ENCODE data around the gene DIABLO. TPM values are rescaled to one million over a fixed set of nuclear protein-coding genes. Genes with fewer than 3 reads are reported as not detected.

Gene DIABLO
- total and polyA plus RNA-seq, 3 experiments from 2014 or later: 63.4 to 71.8 (median 64.2) TPM

DNA sequence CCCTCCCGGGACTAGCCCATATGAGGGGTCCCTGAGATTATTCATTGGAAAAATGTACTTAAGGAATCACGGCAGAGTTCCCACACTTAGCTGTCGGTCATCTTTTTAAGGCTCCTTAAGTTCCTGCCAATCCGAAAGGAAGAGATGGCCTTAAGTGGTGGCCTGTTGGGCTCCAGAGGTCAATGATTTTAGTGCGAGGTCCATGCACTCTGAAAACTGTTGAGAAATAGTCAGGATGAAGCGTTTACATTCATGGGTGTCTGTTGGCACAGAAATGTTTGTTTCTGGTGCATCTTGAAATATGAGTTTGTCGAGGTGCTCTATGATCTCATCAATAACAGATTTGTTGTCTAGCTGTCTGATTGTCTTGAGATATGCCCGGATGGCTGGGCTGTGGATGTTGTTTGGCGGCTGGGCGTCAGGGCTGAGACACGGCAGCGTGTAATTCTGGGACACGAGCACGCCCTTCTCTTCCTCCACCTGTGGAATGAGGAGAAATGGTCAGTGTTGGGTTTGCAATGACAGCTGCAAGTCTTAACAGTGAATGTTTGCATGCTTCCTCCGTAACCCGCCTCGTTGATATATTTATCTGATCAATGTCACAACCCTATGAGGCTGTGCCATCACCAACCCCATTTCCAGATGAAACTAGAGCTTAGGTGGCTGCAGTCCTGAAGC lies 53.5 kb downstream of the DIABLO start:
- Mint-ChIP-seq H3K36me3 (no peaks in the 10 kb centered on the region), H3K27me3 (peaks cover 2 to 6% of the 10 kb centered on the region in 2 donors), H3K4me1 (peaks cover under 1 to 5% (median 2%) of the 10 kb centered on the region in 3 donors), H3K27ac (no peak overlapping the region), H3K4me3 (no peak overlapping the region), H3K9me3 (peaks cover 0 to 1% (median 0%) of the 10 kb centered on the region in 5 donors)
- POLR2A ChIA-PET: no interaction called here
- no peaks in the 10 kb centered on the region for H3K9me3 ChIP-seq (ENCODE audit: low read length)
- H3K36me3 ChIP-seq (ENCODE audit: insufficient read depth, low read length): no peaks in the 10 kb centered on the region
- H3K27me3 ChIP-seq (ENCODE audit: insufficient read depth, low read length, poor library complexity, severe bottlenecking): no peaks in the 10 kb centered on the region
- H3K4me3 ChIP-seq (ENCODE audit: low read length): no peak overlapping the region
- H3K4me1 ChIP-seq (ENCODE audit: insufficient read depth, low read length): no peaks in the 10 kb centered on the region
- no peak for DNase-seq
- CTCF ChIA-PET: no interaction called here
- no peak overlapping the region for H3K27ac ChIP-seq (ENCODE audit: low read depth, low read length)

GRCh38 chr12:122171399-122171798 lies 54.5 kb downstream of the DIABLO start:
- Mint-ChIP-seq H3K36me3 (no peaks in the 10 kb centered on the region), H3K9me3 (peaks cover 0 to 1% (median 0%) of the 10 kb centered on the region in 5 donors), H3K27me3 (peaks cover 2 to 6% of the 10 kb centered on the region in 2 donors), H3K27ac (no peak overlapping the region), H3K4me1 (peaks cover 9 to 15% (median 12%) of the 10 kb centered on the region in 3 donors), H3K4me3 (no peak overlapping the region)
- POLR2A ChIA-PET: no interaction called here
- no peak for DNase-seq
- Histone ChIP-seq H3K4me3 (ENCODE audit: low read length) (no peak overlapping the region), H3K36me3 (ENCODE audit: insufficient read depth, low read length) (no peaks in the 10 kb centered on the region), H3K27me3 (ENCODE audit: insufficient read depth, low read length, poor library complexity, severe bottlenecking) (no peaks in the 10 kb centered on the region), H3K27ac (ENCODE audit: low read depth, low read length) (no peak overlapping the region), H3K9me3 (ENCODE audit: low read length) (no peaks in the 10 kb centered on the region), H3K4me1 (ENCODE audit: insufficient read depth, low read length) (peaks cover 6% of the 10 kb centered on the region)
- CTCF ChIA-PET: no interaction called here

DNA sequence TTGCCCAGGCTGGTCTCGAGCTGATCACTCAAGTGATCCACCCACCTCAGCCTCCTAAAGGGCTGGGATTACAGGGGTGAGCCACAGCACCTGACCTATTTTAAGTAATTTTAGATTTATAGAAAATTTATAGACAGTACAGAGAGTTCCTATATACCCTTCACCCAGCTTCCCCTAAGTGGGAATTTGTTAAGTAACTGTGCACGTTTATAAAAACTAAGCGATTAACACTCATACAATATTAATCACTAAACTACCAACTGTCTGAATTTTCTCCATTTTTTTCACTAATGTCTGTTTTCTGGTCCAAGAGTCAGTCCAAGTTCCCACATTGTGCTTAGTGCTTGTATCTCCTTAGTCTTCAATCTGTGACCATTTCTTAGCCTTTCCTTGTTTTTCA lies 57.4 kb downstream of the DIABLO start:
- H3K27me3 Mint-ChIP-seq: peaks cover 3 to 6% of the 10 kb centered on the region in 2 donors
- H3K4me3 Mint-ChIP-seq: no peak overlapping the region
- H3K9me3 Mint-ChIP-seq: no peaks in the 10 kb centered on the region
- H3K27ac Mint-ChIP-seq: peak overlapping the region in 2 of 8 donors; percentile 25 to 87
- no peak overlapping the region for H3K4me3 ChIP-seq (ENCODE audit: low read length)
- no peak overlapping the region for H3K27ac ChIP-seq (ENCODE audit: low read depth, low read length)
- H3K4me1 Mint-ChIP-seq: peaks cover 11 to 16% (median 13%) of the 10 kb centered on the region in 3 donors
- no peaks in the 10 kb centered on the region for H3K36me3 Mint-ChIP-seq
- H3K4me1 ChIP-seq (ENCODE audit: insufficient read depth, low read length): peaks cover 7% of the 10 kb centered on the region
- H3K36me3 ChIP-seq (ENCODE audit: insufficient read depth, low read length): no peaks in the 10 kb centered on the region
- ChIA-PET POLR2A (interaction anchor here (0.5 kb wide), 1 partner anchor 10 kb away, joined by 3 read pairs; no protein-coding TSS in a partner anchor), CTCF (no interaction called here)
- no peaks in the 10 kb centered on the region for H3K27me3 ChIP-seq (ENCODE audit: insufficient read depth, low read length, poor library complexity, severe bottlenecking)
- H3K9me3 ChIP-seq (ENCODE audit: low read length): no peaks in the 10 kb centered on the region
- no peak for DNase-seq

DNA sequence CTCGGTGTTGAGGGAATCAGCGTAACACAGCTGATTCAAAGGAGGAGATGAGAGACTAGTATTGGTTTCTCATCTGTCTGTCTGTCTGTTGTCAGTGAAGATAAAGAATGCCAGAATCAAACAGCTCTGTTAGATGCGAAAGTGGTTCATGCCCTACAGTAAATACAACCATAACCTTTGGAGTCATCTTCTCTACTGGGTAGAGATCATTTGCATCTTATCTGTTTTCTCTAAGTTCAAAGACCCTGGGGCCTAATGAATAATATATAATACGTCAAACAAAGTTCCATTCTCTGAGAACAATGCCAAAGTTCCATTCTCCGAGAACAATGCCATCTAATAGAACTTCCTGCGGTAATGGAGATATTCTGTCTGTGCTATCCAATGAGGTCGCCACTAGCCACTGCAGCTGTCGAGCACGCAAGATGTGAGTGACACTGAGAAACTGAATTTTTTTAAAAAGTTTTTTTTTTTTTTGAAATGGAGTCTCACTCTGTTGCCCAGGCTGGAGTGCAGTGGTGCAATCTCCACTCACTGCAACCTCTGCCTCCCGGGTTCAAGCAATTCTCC lies 58.4 kb downstream of the DIABLO start:
- peaks cover 7% of the 10 kb centered on the region for H3K4me1 ChIP-seq (ENCODE audit: insufficient read depth, low read length)
- H3K27me3 ChIP-seq (ENCODE audit: insufficient read depth, low read length, poor library complexity, severe bottlenecking): no peaks in the 10 kb centered on the region
- DNase-seq: no peak
- Mint-ChIP-seq H3K9me3 (no peaks in the 10 kb centered on the region), H3K4me3 (peak overlapping the region in 6 of 7 donors; percentile 64 to 85 (median 68)), H3K27ac (peak overlapping the region; percentile 11 to 86 (median 81)), H3K4me1 (peaks cover 17 to 25% (median 23%) of the 10 kb centered on the region in 3 donors), H3K36me3 (no peaks in the 10 kb centered on the region), H3K27me3 (peaks cover 3 to 6% of the 10 kb centered on the region in 2 donors)
- no peak overlapping the region for H3K4me3 ChIP-seq (ENCODE audit: low read length)
- H3K36me3 ChIP-seq (ENCODE audit: insufficient read depth, low read length): no peaks in the 10 kb centered on the region
- ChIA-PET CTCF (interaction anchor here (0.9 to 1.9 kb wide), 4 partner anchors 9 to 44 kb away, joined by 3 to 6 read pairs (median 4); no protein-coding TSS in a partner anchor), POLR2A (interaction anchor here (0.6 to 1.3 kb wide), 2 partner anchors 58 to 408 kb away, joined by 4 to 5 read pairs; partner anchors contain the start of gene DIABLO)
- no peak overlapping the region for H3K27ac ChIP-seq (ENCODE audit: low read depth, low read length)
- no peaks in the 10 kb centered on the region for H3K9me3 ChIP-seq (ENCODE audit: low read length)

- H3K4me1 Mint-ChIP-seq: peaks cover 23 to 33% (median 31%) of the 10 kb centered on the region in 3 donors
- ChIA-PET CTCF (interaction anchor here (0.9 to 1.9 kb wide), 4 partner anchors 9 to 44 kb away, joined by 3 to 6 read pairs (median 4); no protein-coding TSS in a partner anchor), POLR2A (interaction anchor here (0.6 to 1.3 kb wide), 2 partner anchors 59 to 407 kb away, joined by 4 to 5 read pairs; partner anchors contain the start of gene DIABLO)
- Histone ChIP-seq H3K9me3 (ENCODE audit: low read length) (no peaks in the 10 kb centered on the region), H3K4me1 (ENCODE audit: insufficient read depth, low read length) (peaks cover 12% of the 10 kb centered on the region), H3K27ac (ENCODE audit: low read depth, low read length) (no peak overlapping the region), H3K4me3 (ENCODE audit: low read length) (no peak overlapping the region), H3K27me3 (ENCODE audit: insufficient read depth, low read length, poor library complexity, severe bottlenecking) (no peaks in the 10 kb centered on the region), H3K36me3 (ENCODE audit: insufficient read depth, low read length) (no peaks in the 10 kb centered on the region)
- H3K9me3 Mint-ChIP-seq: no peaks in the 10 kb centered on the region
- no peaks in the 10 kb centered on the region for H3K36me3 Mint-ChIP-seq
- H3K27me3 Mint-ChIP-seq: peaks cover 3 to 6% of the 10 kb centered on the region in 2 donors
- H3K4me3 Mint-ChIP-seq: peak overlapping the region in 6 of 7 donors; percentile 64 to 85 (median 68)
- peak overlapping the region; percentile 11 to 86 (median 81) for H3K27ac Mint-ChIP-seq
- peak in 3 of 5 donors; percentile 11 to 65 (median 17) for DNase-seq
Observed at GRCh38 chr12:122166422-122167349, 59.2 kb downstream of the DIABLO start.

DNA sequence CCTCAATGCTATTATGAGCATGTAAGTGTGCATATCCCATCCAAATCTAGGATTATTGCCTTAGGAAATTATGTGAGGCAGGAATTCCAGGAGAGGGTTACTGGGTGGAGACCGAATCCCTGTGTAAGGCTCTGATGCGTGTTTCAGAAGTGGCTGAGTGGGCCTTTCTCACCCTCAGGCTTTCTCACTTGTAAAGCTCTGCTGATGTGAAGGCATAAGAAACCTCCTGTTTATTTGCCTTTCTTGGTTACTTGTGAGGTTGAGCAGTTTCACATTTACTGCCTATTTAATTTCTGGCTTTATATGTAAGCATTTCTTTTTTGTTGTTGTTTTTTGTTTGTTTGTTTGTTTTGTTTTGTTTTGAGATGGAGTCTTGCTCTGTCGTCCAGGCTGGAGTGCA lies 62.9 kb downstream of the DIABLO start:
- Histone ChIP-seq H3K36me3 (ENCODE audit: insufficient read depth, low read length) (no peaks in the 10 kb centered on the region), H3K27me3 (ENCODE audit: insufficient read depth, low read length, poor library complexity, severe bottlenecking) (no peaks in the 10 kb centered on the region), H3K9me3 (ENCODE audit: low read length) (no peaks in the 10 kb centered on the region), H3K4me1 (ENCODE audit: insufficient read depth, low read length) (peaks cover 12% of the 10 kb centered on the region), H3K4me3 (ENCODE audit: low read length) (no peak overlapping the region), H3K27ac (ENCODE audit: low read depth, low read length) (no peak overlapping the region)
- DNase-seq: no peak
- peak overlapping the region in 7 of 8 donors; percentile 3 to 87 (median 59) for H3K27ac Mint-ChIP-seq
- ChIA-PET POLR2A (no interaction called here), CTCF (interaction anchor here (1.0 kb wide), 1 partner anchor 108 kb away, joined by 3 read pairs; no protein-coding TSS in a partner anchor)
- H3K4me1 Mint-ChIP-seq: peaks cover 25 to 35% (median 34%) of the 10 kb centered on the region in 3 donors
- H3K9me3 Mint-ChIP-seq: no peaks in the 10 kb centered on the region
- peak overlapping the region in 1 of 7 donors; percentile 8 for H3K4me3 Mint-ChIP-seq
- H3K36me3 Mint-ChIP-seq: no peaks in the 10 kb centered on the region
- peaks cover 0 to 1% of the 10 kb centered on the region in 2 donors for H3K27me3 Mint-ChIP-seq

- peaks cover 0 to 1% of the 10 kb centered on the region in 2 donors for H3K27me3 Mint-ChIP-seq
- H3K27me3 ChIP-seq (ENCODE audit: insufficient read depth, low read length, poor library complexity, severe bottlenecking): no peaks in the 10 kb centered on the region
- no peak overlapping the region for H3K4me3 ChIP-seq (ENCODE audit: low read length)
- H3K4me1 ChIP-seq (ENCODE audit: insufficient read depth, low read length): peaks cover 9% of the 10 kb centered on the region
- peak overlapping the region in 6 of 7 donors; percentile 49 to 77 (median 67) for H3K4me3 Mint-ChIP-seq
- H3K9me3 Mint-ChIP-seq: no peaks in the 10 kb centered on the region
- H3K27ac Mint-ChIP-seq: peak overlapping the region; percentile 12 to 95 (median 84)
- DNase-seq: peak in 1 of 5 donors; percentile 51
- ChIA-PET CTCF (interaction anchor here (0.6 kb wide), 1 partner anchor 10 kb away, joined by 3 read pairs; no protein-coding TSS in a partner anchor), POLR2A (interaction anchor here (0.6 kb wide), 1 partner anchor 611 kb away, joined by 4 read pairs; no protein-coding TSS in a partner anchor)
- no peak overlapping the region for H3K27ac ChIP-seq (ENCODE audit: low read depth, low read length)
- no peaks in the 10 kb centered on the region for H3K36me3 Mint-ChIP-seq
- peaks cover 17 to 27% (median 25%) of the 10 kb centered on the region in 3 donors for H3K4me1 Mint-ChIP-seq
- no peaks in the 10 kb centered on the region for H3K36me3 ChIP-seq (ENCODE audit: insufficient read depth, low read length)
- H3K9me3 ChIP-seq (ENCODE audit: low read length): no peaks in the 10 kb centered on the region
Observed at GRCh38 chr12:122161682-122162081, 64.2 kb downstream of the DIABLO start.

Data from CD8-positive, alpha-beta memory T cell (primary cell).